ENCODE measurements around the gene IGFBP5. TPM values are rescaled to one million over a fixed set of nuclear protein-coding genes. Genes with fewer than 3 reads are reported as not detected.

Gene IGFBP5
- total and polyA plus RNA-seq, 2 donors (not counting 3 experiments of a cell fraction or from before 2014, with no cell fraction given) = 0.06 TPM; not detected in 1

DNA sequence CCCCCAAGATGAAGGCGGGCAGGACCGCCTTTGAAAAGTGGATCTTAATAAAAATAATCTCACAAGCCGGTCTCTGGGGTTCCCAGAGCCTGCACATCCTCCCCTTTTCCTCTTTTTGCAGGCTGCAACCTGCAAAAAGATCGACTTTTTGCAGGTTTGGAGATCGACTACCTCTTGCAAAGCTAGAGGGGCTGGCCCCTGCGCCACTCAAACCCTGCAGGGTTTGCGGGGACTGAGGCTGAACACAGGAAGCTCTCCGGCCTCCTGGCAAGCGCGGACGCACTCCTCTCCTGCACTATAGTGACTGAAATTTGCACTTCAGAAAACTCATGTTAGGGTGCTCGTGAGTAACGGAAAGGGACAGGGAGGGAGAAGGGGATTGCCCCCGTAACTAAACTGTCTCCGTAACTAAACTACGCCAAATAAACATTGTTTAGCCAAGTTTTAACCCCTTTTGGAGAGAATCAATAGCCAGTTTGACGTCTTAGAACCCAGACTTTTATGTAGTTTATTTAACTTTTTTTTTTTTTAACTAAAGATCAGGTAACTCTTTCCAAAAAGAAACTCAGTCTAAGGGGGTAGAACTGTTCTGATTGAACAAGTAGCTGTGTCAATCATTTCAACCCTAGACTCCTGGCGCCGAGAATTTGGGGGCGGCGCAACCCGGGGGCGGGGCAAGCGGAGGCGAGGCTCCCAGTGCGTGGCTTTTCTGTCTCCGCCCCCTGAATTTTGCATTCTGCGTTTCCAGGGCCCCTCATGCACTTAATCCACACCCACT lies 2.5 kb downstream of the IGFBP5 start:
- H3K27ac ChIP-seq (ENCODE audit: insufficient read depth, low read depth, low read length) = no peak overlapping the region
- H4K20me1 ChIP-seq (replicated peaks; ENCODE audit: control insufficient read depth, extremely low read depth, insufficient read depth, low read length) = no peaks in the 10 kb centered on the region
- no peaks in the 10 kb centered on the region for H3K9me3 ChIP-seq (replicated peaks; ENCODE audit: control insufficient read depth, insufficient read depth, low read length)
- no peaks in the 10 kb centered on the region for H3K36me3 ChIP-seq (ENCODE audit: control insufficient read depth in 2 of 2, extremely low read depth in 1 of 2, insufficient read depth in 2 of 2, low read length in 2 of 2)
- no TSS peak for BruUV-seq (replicated peaks)
- no peak overlapping the region for H3K9ac ChIP-seq (replicated peaks; ENCODE audit: extremely low read depth, insufficient read depth, low read length)
- peak overlapping the region; percentile 25 for H2AFZ ChIP-seq (ENCODE audit: low read depth, low read length)
- intact Hi-C loops (cut with micrococcal nuclease) = loop anchor here (5.0 kb wide), 1 partner anchor 529 kb away; no protein-coding TSS in a partner anchor
- peaks cover 20% of the 10 kb centered on the region for H3K4me1 ChIP-seq (ENCODE audit: control insufficient read depth, extremely low read depth, insufficient read depth, low read length)
- FAIRE-seq (peak; percentile 72), DNase-seq (ENCODE audit: low read depth, low spot score) (peak; percentile 46)
- H3K4me3 ChIP-seq (replicated peaks in 1 of 3; ENCODE audit: insufficient read depth in 1 of 3, low read depth in 1 of 3, low read length in 3 of 3) = peak overlapping the region; percentile 31 to 55 (median 48)
- no peak for TF ChIP-seq MYC (IDR thresholded peaks at IDR 0.05; ENCODE audit: low read depth, low read length)
- TF ChIP-seq EZH2 (IDR thresholded peaks at IDR 0.05; ENCODE audit: borderline replicate concordance, low read depth, low read length, severe bottlenecking) = peak; percentile 40
- CTCF ChIA-PET = interaction anchor here (0.9 to 2.6 kb wide), 5 partner anchors 8 to 1093 kb away, joined by 3 to 14 read pairs (median 5); no protein-coding TSS in a partner anchor
- dilution Hi-C loops (cut with MboI; ENCODE audit: extremely low pct_ligation_motif_present, low sequenced_read_pairs) = no loop called here
- H3K27me3 ChIP-seq (ENCODE audit: control insufficient read depth in 2 of 2, insufficient read depth in 2 of 2, low read length in 2 of 2) = peaks cover 73 to 76% of the 10 kb centered on the region in 2 experiments
- POLR2A ChIA-PET = no interaction called here
- H3K79me2 ChIP-seq (ENCODE audit: control insufficient read depth, insufficient read depth, low read length) = no peaks in the 10 kb centered on the region
- no peaks in the 10 kb centered on the region for H3K9me1 ChIP-seq (replicated peaks; ENCODE audit: control insufficient read depth, extremely low read depth, insufficient read depth, low read length)
- H3K4me2 ChIP-seq (ENCODE audit: insufficient read depth, low read length) = peak overlapping the region; percentile 79

DNA sequence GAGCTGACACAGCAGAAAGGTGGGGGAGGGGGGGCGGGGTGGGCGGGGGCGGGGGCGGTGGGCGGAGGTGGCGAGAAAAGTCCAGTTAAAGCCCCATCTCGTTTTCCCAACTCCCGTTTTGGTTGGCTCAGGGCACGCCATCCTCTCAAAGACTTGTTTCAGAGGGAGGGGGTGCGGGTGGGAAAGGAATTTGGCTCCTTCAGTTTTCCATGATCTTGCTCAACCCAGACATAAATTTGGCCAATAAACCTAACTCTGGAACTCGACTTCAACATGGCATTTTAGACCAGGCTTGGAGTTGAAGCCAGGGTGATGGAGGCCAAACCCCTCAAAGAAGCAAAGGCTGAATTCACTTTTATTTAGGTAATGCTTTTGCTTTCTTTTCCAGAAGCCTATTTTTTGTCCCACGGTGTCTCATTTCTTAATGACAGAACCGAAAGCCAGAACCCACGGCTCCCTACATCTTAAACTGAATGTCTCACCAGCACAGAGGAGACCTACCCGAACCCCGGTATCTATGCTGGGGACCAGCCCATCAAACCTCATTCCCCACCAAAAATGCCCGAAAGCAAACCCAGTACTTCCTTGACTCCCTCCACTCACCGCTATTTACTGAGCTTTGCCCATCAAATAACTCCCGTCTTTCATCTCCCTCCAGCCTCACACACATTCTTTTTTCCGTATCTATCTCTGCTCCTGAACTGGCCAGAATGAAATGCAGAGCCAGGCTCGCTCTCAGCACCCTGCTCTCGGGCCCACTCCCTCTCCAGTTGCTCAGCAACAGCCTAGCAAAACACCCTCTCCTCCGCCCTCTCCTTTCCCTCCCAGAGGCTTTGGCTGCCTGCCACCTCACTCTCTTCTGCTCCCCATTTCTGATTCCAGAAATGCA lies 4.3 kb downstream of the IGFBP5 start:
- DNase-seq (ENCODE audit: low read depth, low spot score) (no peak), FAIRE-seq (no peak)
- Histone ChIP-seq H3K27ac (ENCODE audit: insufficient read depth, low read depth, low read length) (no peak overlapping the region), H3K9ac (replicated peaks; ENCODE audit: extremely low read depth, insufficient read depth, low read length) (no peak overlapping the region), H2AFZ (ENCODE audit: low read depth, low read length) (no peak overlapping the region), H3K4me1 (ENCODE audit: control insufficient read depth, extremely low read depth, insufficient read depth, low read length) (peaks cover 20% of the 10 kb centered on the region), H3K36me3 (ENCODE audit: control insufficient read depth in 2 of 2, extremely low read depth in 1 of 2, insufficient read depth in 2 of 2, low read length in 2 of 2) (no peaks in the 10 kb centered on the region), H3K4me3 (replicated peaks in 1 of 3; ENCODE audit: insufficient read depth in 1 of 3, low read depth in 1 of 3, low read length in 3 of 3) (no peak overlapping the region), H3K9me3 (replicated peaks; ENCODE audit: control insufficient read depth, insufficient read depth, low read length) (no peaks in the 10 kb centered on the region), H3K9me1 (replicated peaks; ENCODE audit: control insufficient read depth, extremely low read depth, insufficient read depth, low read length) (no peaks in the 10 kb centered on the region), H3K4me2 (ENCODE audit: insufficient read depth, low read length) (no peak overlapping the region), H3K27me3 (ENCODE audit: control insufficient read depth in 2 of 2, insufficient read depth in 2 of 2, low read length in 2 of 2) (peaks cover 62% of the 10 kb centered on the region in 2 experiments), H4K20me1 (replicated peaks; ENCODE audit: control insufficient read depth, extremely low read depth, insufficient read depth, low read length) (no peaks in the 10 kb centered on the region), H3K79me2 (ENCODE audit: control insufficient read depth, insufficient read depth, low read length) (no peaks in the 10 kb centered on the region)
- no peak for TF ChIP-seq POLR2AphosphoS5 (IDR thresholded peaks at IDR 0.05; ENCODE audit: insufficient read depth, low read depth, low read length)
- TF ChIP-seq FOS (IDR thresholded peaks at IDR 0.05; ENCODE audit: borderline replicate concordance, insufficient read depth, low read length) = no peak
- TF ChIP-seq JUN (IDR thresholded peaks at IDR 0.05; ENCODE audit: borderline replicate concordance, insufficient read depth, insufficient read length, low read depth) = no peak
- TF ChIP-seq MYC (IDR thresholded peaks at IDR 0.05; ENCODE audit: low read depth, low read length) = no peak
- TF ChIP-seq, protein P1, sequence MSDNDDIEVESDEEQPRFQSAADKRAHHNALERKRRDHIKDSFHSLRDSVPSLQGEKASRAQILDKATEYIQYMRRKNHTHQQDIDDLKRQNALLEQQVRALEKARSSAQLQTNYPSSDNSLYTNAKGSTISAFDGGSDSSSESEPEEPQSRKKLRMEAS (IDR thresholded peaks at IDR 0.05; ENCODE audit: insufficient read depth, insufficient read length) = no peak
- no peak for TF ChIP-seq POLR2A (IDR thresholded peaks at IDR 0.05; ENCODE audit: low read depth, low read length)
- TF ChIP-seq GATA2 (IDR thresholded peaks at IDR 0.05; ENCODE audit: insufficient read depth, insufficient read length, low read depth, low read length) = no peak
- intact Hi-C loops (cut with micrococcal nuclease) = loop anchor here (5.0 kb wide), 1 partner anchor 531 kb away; no protein-coding TSS in a partner anchor
- CTCF ChIA-PET = interaction anchor here (1.4 kb wide), 1 partner anchor 173 kb away, joined by 4 read pairs; no protein-coding TSS in a partner anchor
- POLR2A ChIA-PET = no interaction called here
- BruUV-seq (replicated peaks) = no TSS peak
- dilution Hi-C loops (cut with MboI; ENCODE audit: extremely low pct_ligation_motif_present, low sequenced_read_pairs) = no loop called here
